ENCODE results near the gene GPR152. TPM values are rescaled to one million over a fixed set of nuclear protein-coding genes. Genes with fewer than 3 reads are reported as not detected.
"Not testable (repeated sequence)": the region's sequence is repeated elsewhere in the genome, so short reads cannot be mapped to it uniquely, and the experiment has no call there.

Gene GPR152
- total RNA-seq, 1 donor from 2014 or later = not detected

- Mint-ChIP-seq H3K27me3 (ENCODE audit: unreplicated experiment) (peaks cover 4% of the 10 kb centered on the region), H3K27ac (ENCODE audit: unreplicated experiment) (no peak overlapping the region), H3K4me1 (ENCODE audit: unreplicated experiment) (peaks cover 10% of the 10 kb centered on the region), H3K9me3 (ENCODE audit: unreplicated experiment) (no peaks in the 10 kb centered on the region), H3K36me3 (ENCODE audit: low read depth, unreplicated experiment) (no peaks in the 10 kb centered on the region), H3K4me3 (ENCODE audit: unreplicated experiment) (peak overlapping the region; percentile 62)
- TF ChIP-seq CTCF (IDR thresholded peaks at IDR 0.05; ENCODE audit: unreplicated experiment) = no peak
- no peak for DNase-seq (ENCODE audit: low spot score)
Measured at GRCh38 chr11:67466962-67467771, 14.6 kb upstream of the GPR152 start.

- H3K4me1 Mint-ChIP-seq (ENCODE audit: unreplicated experiment) = peaks cover 10% of the 10 kb centered on the region
- no peak for DNase-seq (ENCODE audit: low spot score)
- H3K27me3 Mint-ChIP-seq (ENCODE audit: unreplicated experiment) = peaks cover 4% of the 10 kb centered on the region
- no peak overlapping the region for H3K27ac Mint-ChIP-seq (ENCODE audit: unreplicated experiment)
- H3K4me3 Mint-ChIP-seq (ENCODE audit: unreplicated experiment) = no peak overlapping the region
- TF ChIP-seq CTCF (IDR thresholded peaks at IDR 0.05; ENCODE audit: unreplicated experiment) = no peak
- H3K9me3 Mint-ChIP-seq (ENCODE audit: unreplicated experiment) = no peaks in the 10 kb centered on the region
- H3K36me3 Mint-ChIP-seq (ENCODE audit: low read depth, unreplicated experiment) = no peaks in the 10 kb centered on the region
Measured at GRCh38 chr11:67466367-67466766, 13.8 kb upstream of the GPR152 start.

- not testable (repeated sequence) for H3K27me3 Mint-ChIP-seq (ENCODE audit: unreplicated experiment); H3K36me3 Mint-ChIP-seq (ENCODE audit: low read depth, unreplicated experiment); H3K9me3 Mint-ChIP-seq (ENCODE audit: unreplicated experiment); DNase-seq (ENCODE audit: low spot score)
- peaks cover 10% of the 10 kb centered on the region for H3K4me1 Mint-ChIP-seq (ENCODE audit: unreplicated experiment)
- H3K4me3 Mint-ChIP-seq (ENCODE audit: unreplicated experiment) = peak overlapping the region; percentile 67
- H3K27ac Mint-ChIP-seq (ENCODE audit: unreplicated experiment) = peak overlapping the region; percentile 81
Measured at GRCh38 chr11:67465530-67465929, 13.0 kb upstream of the GPR152 start.

GRCh38 chr11:67465189-67465510, 12.6 kb upstream of the GPR152 start:
- no peak for DNase-seq (ENCODE audit: low spot score)
- TF ChIP-seq CTCF (IDR thresholded peaks at IDR 0.05; ENCODE audit: unreplicated experiment) = no peak
- no peaks in the 10 kb centered on the region for H3K9me3 Mint-ChIP-seq (ENCODE audit: unreplicated experiment)
- peak overlapping the region; percentile 67 for H3K4me3 Mint-ChIP-seq (ENCODE audit: unreplicated experiment)
- H3K27me3 Mint-ChIP-seq (ENCODE audit: unreplicated experiment) = peaks cover 5% of the 10 kb centered on the region
- H3K27ac Mint-ChIP-seq (ENCODE audit: unreplicated experiment) = peak overlapping the region; percentile 81
- H3K4me1 Mint-ChIP-seq (ENCODE audit: unreplicated experiment) = peaks cover 10% of the 10 kb centered on the region
- no peaks in the 10 kb centered on the region for H3K36me3 Mint-ChIP-seq (ENCODE audit: low read depth, unreplicated experiment)

- peak; percentile 82 for DNase-seq (ENCODE audit: low spot score)
Measured at GRCh38 chr11:67464411-67465188, 12.1 kb upstream of the GPR152 start.

More at GRCh38 chr11:67464411-67465188, 12.1 kb upstream of the GPR152 start:
- Mint-ChIP-seq H3K4me1 (ENCODE audit: unreplicated experiment) (peaks cover 10% of the 10 kb centered on the region), H3K4me3 (ENCODE audit: unreplicated experiment) (peak overlapping the region; percentile 67), H3K27ac (ENCODE audit: unreplicated experiment) (no peak overlapping the region), H3K27me3 (ENCODE audit: unreplicated experiment) (peaks cover 5% of the 10 kb centered on the region), H3K36me3 (ENCODE audit: low read depth, unreplicated experiment) (no peaks in the 10 kb centered on the region), H3K9me3 (ENCODE audit: unreplicated experiment) (no peaks in the 10 kb centered on the region)
- no peak for TF ChIP-seq CTCF (IDR thresholded peaks at IDR 0.05; ENCODE audit: unreplicated experiment)
